ENCODE measurements around the gene CDK14.
A peak's percentile ranks its signal among the peaks of the same experiment; 100 is the strongest.
"Not testable (repeated sequence)": the region's sequence is repeated elsewhere in the genome, so short reads cannot be mapped to it uniquely, and the experiment has no call there.

CDK14 gene

GRCh38 chr7:90629297-90629918, 33.3 kb downstream of the CDK14 start:
- peak; percentile 43 for DNase-seq (ENCODE audit: low spot score)

- DNase-seq (ENCODE audit: low spot score): no peak
Observed at GRCh38 chr7:90631502-90631901, 35.4 kb downstream of the CDK14 start.

- not testable (repeated sequence) for DNase-seq (ENCODE audit: low spot score)
Observed at GRCh38 chr7:90639683-90640082, 43.6 kb downstream of the CDK14 start.

- no peak for DNase-seq (ENCODE audit: low spot score)
Observed at GRCh38 chr7:90642978-90643377, 46.9 kb downstream of the CDK14 start.

- no peak for DNase-seq (ENCODE audit: low spot score)
Observed at GRCh38 chr7:90645784-90646183, 49.7 kb downstream of the CDK14 start.

GRCh38 chr7:90648107-90648506, 52.0 kb downstream of the CDK14 start:
- DNase-seq (ENCODE audit: low spot score): no peak

GRCh38 chr7:90648834-90649233, 52.7 kb downstream of the CDK14 start:
- no peak for DNase-seq (ENCODE audit: low spot score)

GRCh38 chr7:90654718-90655427, 58.8 kb downstream of the CDK14 start:
- no peak for DNase-seq (ENCODE audit: low spot score)

- no peak for DNase-seq (ENCODE audit: low spot score)
Observed at GRCh38 chr7:90655566-90655965, 59.4 kb downstream of the CDK14 start.

GRCh38 chr7:90657481-90657880, 61.4 kb downstream of the CDK14 start:
- no peak for DNase-seq (ENCODE audit: low spot score)

GRCh38 chr7:90660100-90660499, 64.0 kb downstream of the CDK14 start:
- DNase-seq (ENCODE audit: low spot score): no peak

- no peak for DNase-seq (ENCODE audit: low spot score)
Observed at GRCh38 chr7:90660819-90661218, 64.7 kb downstream of the CDK14 start.

GRCh38 chr7:90661290-90662151, 65.4 kb downstream of the CDK14 start:
- no peak for DNase-seq (ENCODE audit: low spot score)

GRCh38 chr7:90663176-90663575, 67.1 kb downstream of the CDK14 start:
- no peak for DNase-seq (ENCODE audit: low spot score)

GRCh38 chr7:90666186-90666585, 70.1 kb downstream of the CDK14 start:
- no peak for DNase-seq (ENCODE audit: low spot score)

- no peak for DNase-seq (ENCODE audit: low spot score)
Observed at GRCh38 chr7:90668992-90669391, 72.9 kb downstream of the CDK14 start.

GRCh38 chr7:90669492-90669891, 73.4 kb downstream of the CDK14 start:
- no peak for DNase-seq (ENCODE audit: low spot score)

GRCh38 chr7:90671571-90671970, 75.5 kb downstream of the CDK14 start:
- DNase-seq (ENCODE audit: low spot score): no peak

- DNase-seq (ENCODE audit: low spot score): no peak
Observed at GRCh38 chr7:90672210-90672609, 76.1 kb downstream of the CDK14 start.

GRCh38 chr7:90674625-90675024, 78.5 kb downstream of the CDK14 start:
- no peak for DNase-seq (ENCODE audit: low spot score)

- no peak for DNase-seq (ENCODE audit: low spot score)
Observed at GRCh38 chr7:90675982-90676381, 79.9 kb downstream of the CDK14 start.

- no peak for DNase-seq (ENCODE audit: low spot score)
Observed at GRCh38 chr7:90677486-90678404, 81.6 kb downstream of the CDK14 start.
